Activated CD4-positive, alpha-beta T cell treated with anti-CD3 and anti-CD28 coated beads, Interleukin-10, Interleukin-2, amounts not matched to agents 100 ng/mL and 50 ng/mL, durations not matched to agents 16 hours and 8 hours (primary cell): ENCODE results near the gene TRPM3.

Source experiments
- DNase-seq: peaks from one replicate; pipeline ENCODE4 v3.0.0-alpha.2; 2020

TRPM3 gene

DNA sequence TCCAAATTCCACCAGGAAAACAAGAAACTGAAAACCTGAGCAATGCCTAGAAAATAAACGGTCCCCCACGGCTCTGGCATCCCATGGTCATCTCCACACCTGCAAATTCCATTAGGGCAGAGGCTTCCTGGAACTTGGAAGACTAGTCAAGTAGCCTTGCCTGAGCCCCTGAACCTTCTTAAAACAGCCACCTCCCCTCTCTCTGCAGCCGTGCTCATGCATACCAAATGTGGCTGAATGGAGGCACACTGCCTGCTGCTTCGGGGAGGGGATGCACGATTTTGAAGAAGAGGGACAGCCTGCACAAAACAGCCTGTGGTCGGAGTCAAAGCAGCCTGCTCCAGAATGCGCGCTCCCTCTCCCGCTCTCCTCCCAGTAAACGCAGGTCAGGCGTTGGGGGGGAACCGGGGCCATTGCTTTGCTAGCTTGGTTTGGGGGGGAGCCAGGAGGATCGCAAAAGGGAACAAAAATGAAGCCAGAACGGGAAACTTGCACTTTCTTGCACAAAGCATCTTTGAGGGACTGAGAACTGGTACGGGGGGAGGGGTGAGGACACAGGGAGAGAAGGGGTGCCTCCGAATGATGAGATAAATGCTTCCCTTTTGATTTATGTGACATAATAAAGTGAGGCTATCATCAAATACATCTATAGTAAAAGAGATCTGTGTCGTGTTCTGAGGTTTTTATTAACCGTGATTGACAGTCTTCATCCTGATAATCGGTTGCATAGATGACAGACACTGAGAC lies at the start of gene TRPM3:
Gene TRPM3 (minus strand): TSS at position 347 of the 747 bp plus-strand sequence. CDS start 267 bp downstream, at position 80.
- DNase-seq, result no peak

DNA sequence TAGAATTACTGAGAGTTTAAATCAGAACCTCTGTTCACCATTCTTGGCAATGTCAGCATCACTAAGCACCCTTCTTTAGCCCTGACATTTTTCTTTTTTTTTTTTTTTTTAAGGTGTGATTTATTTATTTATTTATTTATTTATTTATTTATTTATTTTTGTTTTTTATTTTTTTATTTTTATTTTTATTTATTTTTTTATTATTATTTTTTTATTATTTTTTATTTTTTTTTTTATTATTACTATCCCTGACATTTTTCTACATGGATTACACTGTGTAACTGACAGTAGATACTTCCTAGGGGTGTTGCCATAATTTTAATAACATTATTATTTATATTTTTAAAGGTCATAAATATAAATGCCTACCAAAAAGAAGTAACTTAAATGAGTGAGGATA lies 47.0 kb upstream of the TRPM3 start:
- DNase-seq, result no peak

DNA sequence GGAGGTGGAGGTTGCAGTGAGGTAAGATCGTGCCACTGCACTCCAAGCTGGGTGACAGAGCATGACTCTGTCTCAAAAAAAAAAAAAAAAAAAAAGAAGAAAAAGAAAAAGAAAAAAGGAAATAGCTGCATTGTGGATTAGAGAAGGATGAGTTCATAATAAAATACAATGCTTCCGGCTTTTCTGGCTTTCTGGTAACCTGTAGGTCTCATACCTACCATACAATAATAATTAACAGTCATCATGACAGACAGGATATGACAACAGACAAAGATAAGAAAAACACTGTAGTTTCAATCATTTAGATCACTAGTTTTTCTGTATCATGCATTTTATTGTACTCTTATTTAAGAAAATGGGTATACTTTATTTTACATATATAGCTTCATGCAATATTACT lies 40.7 kb upstream of the TRPM3 start:
- DNase-seq, result no peak

- no peak for DNase-seq
Observed at GRCh38 chr9:71157731-71158130, 36.3 kb upstream of the TRPM3 start.

- no peak for DNase-seq
Observed at GRCh38 chr9:71147368-71147767, 25.9 kb upstream of the TRPM3 start.

GRCh38 chr9:71146511-71146910 lies 25.1 kb upstream of the TRPM3 start:
- DNase-seq, result no peak

DNA sequence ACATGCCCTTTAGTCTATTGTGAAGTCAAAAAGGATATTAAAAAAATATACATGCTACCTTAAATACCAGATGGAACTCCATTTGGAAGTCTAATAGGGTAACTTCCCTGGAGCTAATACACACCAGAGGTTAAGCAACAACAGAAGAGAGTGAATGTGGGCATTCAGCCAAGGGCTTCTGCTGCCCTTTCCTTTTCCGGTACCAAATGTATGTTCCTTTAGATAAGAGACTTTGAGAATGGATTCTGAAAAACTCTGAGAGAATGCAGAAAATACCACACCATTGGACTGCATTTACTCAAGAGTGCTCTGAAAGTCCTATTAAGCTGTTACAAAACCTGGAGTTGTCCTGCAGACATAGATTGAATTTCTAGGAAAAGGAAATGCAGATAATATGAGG lies 23.8 kb upstream of the TRPM3 start:
- DNase-seq, result no peak

- no peak for DNase-seq
Observed at GRCh38 chr9:71144495-71144894, 23.1 kb upstream of the TRPM3 start.

DNA sequence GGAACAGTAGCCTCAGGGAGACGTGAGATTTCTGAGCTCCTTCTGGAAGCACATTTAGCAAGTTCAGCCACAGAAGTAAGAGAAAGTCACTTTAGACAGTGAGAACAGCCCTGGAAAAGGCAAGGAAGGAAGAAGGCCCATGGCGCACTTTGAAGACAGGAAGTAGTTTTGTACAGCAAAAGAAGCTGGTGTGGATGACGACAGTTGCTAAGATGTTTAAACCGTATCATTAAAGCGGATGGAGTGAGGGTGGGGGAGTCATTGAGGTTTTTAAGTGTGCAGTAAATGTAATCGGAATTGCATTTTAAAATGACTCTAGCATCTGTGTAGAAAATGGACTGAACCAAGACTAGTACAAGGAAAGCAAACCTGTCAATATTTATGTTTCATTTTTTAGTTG lies 15.3 kb upstream of the TRPM3 start:
- no peak for DNase-seq

GRCh38 chr9:71131145-71131544 lies 9.7 kb upstream of the TRPM3 start:
- DNase-seq, result no peak

DNA sequence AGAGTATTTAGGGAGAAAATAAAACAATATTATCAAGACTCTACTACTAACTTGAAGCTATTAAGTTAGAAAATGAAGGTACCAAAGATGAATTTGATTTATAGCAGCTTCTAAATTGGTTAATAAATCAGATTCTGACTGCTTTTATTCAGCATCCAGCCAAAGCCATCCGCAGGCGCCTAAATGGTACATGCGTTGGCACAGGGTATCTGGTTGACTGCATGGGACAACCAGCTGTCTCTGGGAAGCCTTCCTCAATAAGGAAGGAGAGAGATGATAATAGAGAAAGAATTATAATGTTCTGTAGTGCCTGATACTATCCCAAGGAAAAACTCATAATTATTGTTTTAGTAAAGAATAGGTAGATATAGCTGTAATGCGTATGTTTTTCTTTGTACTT lies 9.1 kb upstream of the TRPM3 start:
- no peak for DNase-seq

GRCh38 chr9:71128796-71129195 lies 7.4 kb upstream of the TRPM3 start:
- DNase-seq, result no peak

GRCh38 chr9:71127301-71127700 lies 5.9 kb upstream of the TRPM3 start:
- no peak for DNase-seq

- DNase-seq, result no peak
Observed at GRCh38 chr9:71122421-71122820, 1.0 kb upstream of the TRPM3 start.

DNA sequence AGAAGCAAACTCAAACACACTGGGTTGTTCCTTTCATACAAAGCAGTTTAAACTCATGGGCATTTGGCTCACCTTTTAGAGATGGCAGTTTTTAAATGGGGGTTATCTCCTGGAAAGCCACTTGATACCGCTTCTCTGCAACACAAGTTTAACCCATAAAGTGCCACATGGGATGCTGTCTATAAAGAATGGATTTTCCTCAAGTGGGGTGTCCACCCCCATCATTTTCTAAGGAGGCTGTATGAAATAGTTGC lies 528 bp upstream of the TRPM3 start:
- DNase-seq, result no peak

DNA sequence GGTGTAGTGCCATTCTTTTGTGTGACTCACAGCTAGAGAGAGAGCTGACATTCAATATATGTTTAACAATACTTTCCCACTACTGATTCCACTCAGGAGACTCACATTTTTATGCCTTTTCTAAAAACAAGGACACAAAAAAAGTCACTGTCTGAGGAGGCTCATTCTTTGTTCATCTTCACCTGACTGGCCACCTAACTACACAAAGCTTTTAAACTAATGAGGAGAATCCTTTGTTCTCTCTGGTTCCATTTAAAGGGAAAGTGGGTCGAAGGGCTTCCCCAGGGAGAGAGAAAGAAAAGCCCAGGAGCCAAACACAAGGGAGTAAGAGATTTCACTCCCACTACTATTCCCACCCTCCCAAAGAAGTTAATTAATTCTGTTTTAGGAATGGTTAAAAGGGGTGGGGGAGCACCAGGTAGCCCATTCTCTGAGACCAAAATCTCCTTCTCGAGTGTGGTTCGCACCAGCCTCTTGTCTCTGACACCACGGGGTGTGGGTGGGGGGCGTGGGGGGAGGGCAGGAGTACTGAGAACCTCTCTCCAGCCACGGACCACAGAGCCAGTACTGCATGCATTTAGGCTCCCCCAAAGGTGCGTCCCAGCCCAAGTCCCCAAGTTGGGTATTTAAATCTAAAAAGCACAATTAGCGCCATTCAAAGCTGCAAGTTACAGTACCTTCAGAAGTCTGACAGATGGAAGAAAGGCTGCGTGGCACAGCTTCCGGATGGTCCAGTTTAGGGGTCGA lies 747 bp downstream of the TRPM3 start:
- no peak for DNase-seq

DNA sequence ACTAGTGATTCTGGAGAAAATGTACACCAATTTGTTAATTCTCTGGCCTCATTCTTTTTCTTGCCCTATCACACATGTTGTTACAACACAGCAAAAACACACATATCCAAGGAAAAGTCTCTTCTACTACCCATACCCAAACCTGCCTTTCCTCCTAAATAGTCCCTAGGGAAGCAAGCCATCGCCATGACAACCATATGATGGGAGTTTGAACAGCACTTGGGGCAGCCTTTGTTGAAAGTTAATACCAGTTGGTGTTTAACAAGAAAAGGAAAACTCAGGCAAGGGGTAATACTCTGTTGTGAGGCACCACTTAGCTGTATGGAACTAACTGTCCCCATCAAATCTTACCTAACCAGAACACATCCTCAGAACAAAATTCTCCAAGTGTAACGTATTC lies 1.7 kb downstream of the TRPM3 start:
- no peak for DNase-seq

- no peak for DNase-seq
Observed at GRCh38 chr9:71118324-71118723, 3.1 kb downstream of the TRPM3 start.

DNA sequence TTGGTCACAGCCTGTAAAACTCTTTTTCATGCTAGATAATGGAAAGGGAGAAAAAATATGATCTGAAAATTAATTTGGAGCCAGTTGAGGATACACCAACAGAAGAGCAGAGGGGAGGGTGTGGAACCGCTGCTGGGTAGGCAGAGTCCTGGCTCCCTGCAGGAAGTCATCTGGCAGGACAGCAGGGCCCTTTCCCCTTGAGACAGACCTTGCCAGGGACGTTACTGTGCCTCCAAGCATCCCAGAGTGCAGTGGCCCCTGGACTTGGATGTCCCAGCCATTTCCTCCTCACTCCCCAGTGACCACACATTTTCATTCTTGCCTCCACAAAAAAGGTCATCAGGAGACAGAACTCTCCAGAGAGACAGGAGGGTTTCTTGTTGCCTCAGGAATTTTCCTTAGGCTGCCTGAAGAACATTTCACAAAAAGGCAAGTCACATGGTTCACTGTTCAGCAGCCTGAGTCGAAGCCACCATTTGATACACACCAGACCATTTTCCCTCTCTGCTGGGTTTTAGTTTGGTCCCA lies 5.9 kb downstream of the TRPM3 start:
- DNase-seq, result no peak

GRCh38 chr9:71112866-71113265 lies 8.6 kb downstream of the TRPM3 start:
- no peak for DNase-seq

DNA sequence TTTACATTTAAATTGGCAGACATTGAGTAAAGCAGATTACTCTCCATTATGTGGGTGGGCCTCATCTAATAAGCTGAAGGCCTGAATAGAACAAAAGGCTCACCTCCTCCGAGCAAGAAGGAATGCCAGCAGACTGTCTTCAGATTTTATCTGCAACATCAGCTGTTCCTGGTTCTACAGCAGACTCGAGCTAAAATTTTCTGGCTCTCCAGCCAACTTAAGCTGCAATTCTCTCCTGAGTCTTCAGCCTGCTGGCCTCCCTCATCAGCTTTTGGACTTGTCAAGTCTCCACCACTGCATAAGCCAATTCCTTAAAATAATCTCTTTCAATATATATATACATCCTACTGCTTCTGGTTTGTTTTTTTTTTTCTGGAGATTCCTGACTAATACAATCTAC lies 12.5 kb downstream of the TRPM3 start:
- DNase-seq, result no peak

- DNase-seq, result no peak
Observed at GRCh38 chr9:71106992-71107391, 14.4 kb downstream of the TRPM3 start.

GRCh38 chr9:71105192-71105591 lies 16.2 kb downstream of the TRPM3 start:
- no peak for DNase-seq

GRCh38 chr9:71098801-71099200 lies 22.6 kb downstream of the TRPM3 start:
- DNase-seq, result no peak

- no peak for DNase-seq
Observed at GRCh38 chr9:71097671-71098070, 23.8 kb downstream of the TRPM3 start.
